Smooth muscle cell (in vitro differentiated cells): Measurements from ENCODE around the gene AMHR2. TPM values are rescaled to one million over a fixed set of nuclear protein-coding genes. Genes with fewer than 3 reads are reported as not detected.
A peak's percentile ranks its signal among the peaks of the same experiment; 100 is the strongest.

Source experiments
- DNase-seq: peaks from one replicate; lab custom pipeline; 2025; ENCODE audit not compliant: unreplicated experiment; lab: John Stamatoyannopoulos, UW
- H2AFZ ChIP-seq: fragments of 200-600 bp; sonication (generic); 2 replicates; pipeline ENCODE4 v1.6.0; 2016; ENCODE audit warnings: antibody characterized with exemption, low read depth, mild to moderate bottlenecking
- H3F3A ChIP-seq: fragments of 200-600 bp; sonication (generic); 2 replicates; pipeline ENCODE4 v1.6.0; 2017; ENCODE audit warnings: antibody characterized with exemption, low read depth
- H3K27ac ChIP-seq: fragments of 200-600 bp; sonication (generic); 2 replicates; pipeline ENCODE4 v1.5.1; 2016; ENCODE audit warnings: low read depth, mild to moderate bottlenecking
- H3K27me3 ChIP-seq: fragments of 200-600 bp; sonication (generic); 2 replicates; pipeline ENCODE4 v1.6.1; 2016; ENCODE audit warnings: low read depth, mild to moderate bottlenecking
- H3K36me3 ChIP-seq: fragments of 200-600 bp; sonication (generic); 2 replicates; pipeline ENCODE4 v1.5.1; 2016; ENCODE audit warnings: low read depth
- H3K4me1 ChIP-seq: fragments of 200-600 bp; sonication (generic); 2 replicates; pipeline ENCODE4 v1.5.1; 2016; ENCODE audit warnings: low read depth
- H3K4me2 ChIP-seq: fragments of 200-600 bp; sonication (generic); 2 replicates; pipeline ENCODE4 v1.6.0; 2016; ENCODE audit warnings: mild to moderate bottlenecking
- H3K4me3 ChIP-seq: fragments of 200-600 bp; sonication (generic); 2 replicates; pipeline ENCODE4 v1.5.1; 2016; ENCODE audit warnings: mild to moderate bottlenecking
- H3K79me2 ChIP-seq: fragments of 200-600 bp; sonication (generic); 2 replicates; pipeline ENCODE4 v1.6.0; 2016; ENCODE audit warnings: low read depth, mild to moderate bottlenecking
- H3K9ac ChIP-seq: fragments of 200-600 bp; sonication (generic); 2 replicates; pipeline ENCODE4 v1.6.0; 2016; ENCODE audit warnings: low read depth
- H3K9me3 ChIP-seq: fragments of 200-600 bp; sonication (generic); replicated peaks from 2 replicates; pipeline ENCODE4 v1.5.1; 2016; ENCODE audit warnings: low read depth
- H4K20me1 ChIP-seq: fragments of 200-600 bp; sonication (generic); 2 replicates; pipeline ENCODE4 v1.6.0; 2016; ENCODE audit warnings: low read depth
- WGBS: methylation state at CpG from one replicate; pipeline ENCODE4 v1.1.7; 2016; ENCODE audit warnings: low lambda C conversion rate; 5-methylcytosine and 5-hydroxymethylcytosine counted together
- polyA plus RNA-seq: library from polyadenylated mRNA; unstranded; fragments of >200 nt; fragmentation: Nextera tagmentation; extraction: Ambion mirVana; gene quantifications from 2 replicates; pipeline ENCODE4 v1.2.1, GENCODE V29; 2016
- total RNA-seq: library from RNA; depleted of rRNA; stranded (reverse); fragments of >200 nt; gene quantifications from 2 replicates; pipeline ENCODE4 v1.2.3, GENCODE V29; 2014
- TF ChIP-seq, protein P1 (sequence below): fragments of 200-600 bp; sonication (generic); IDR thresholded peaks from 2 replicates; pipeline ENCODE4 v1.5.1; 2017; ENCODE audit warnings: borderline replicate concordance, mild to moderate bottlenecking, antibody characterized with exemption; ENCODE audit not compliant: insufficient read depth, poor library complexity, severe bottlenecking

AMHR2 gene
- total and polyA plus RNA-seq, 2 experiments from 2014 or later, result 0.49 TPM; not detected in 1

DNA sequence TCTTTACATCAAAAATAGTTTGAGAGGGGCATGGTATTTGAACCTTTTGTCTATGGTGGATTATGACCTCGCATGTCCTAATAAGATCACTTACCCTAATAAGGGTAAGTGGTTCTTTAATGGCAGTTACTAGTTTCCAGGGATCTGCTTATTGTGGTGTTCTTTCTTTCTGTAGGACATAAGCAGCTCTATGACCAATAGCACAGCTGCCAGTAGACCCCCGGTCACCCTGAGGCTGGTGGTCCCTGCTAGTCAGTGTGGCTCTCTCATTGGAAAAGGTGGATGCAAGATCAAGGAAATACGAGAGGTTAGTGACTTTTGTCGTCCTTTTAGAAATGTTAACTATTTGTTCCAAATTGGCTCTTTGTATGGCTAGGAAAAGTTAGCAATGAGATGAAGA is 35.4 kb downstream of the AMHR2 start:
- peak overlapping the region; percentile 21 for H3K27ac ChIP-seq
- no peaks in the 10 kb centered on the region for H3K27me3 ChIP-seq
- no peak for DNase-seq
- H2AFZ ChIP-seq, result no peak overlapping the region
- H3K4me3 ChIP-seq, result no peak overlapping the region
- 97% methylated on average over 4 of the region's 4 CpGs for WGBS
- H3K9me3 ChIP-seq, result no peaks in the 10 kb centered on the region
- peaks cover 100% of the 10 kb centered on the region for H3K79me2 ChIP-seq
- H4K20me1 ChIP-seq, result peaks cover 100% of the 10 kb centered on the region
- H3K4me2 ChIP-seq, result no peak overlapping the region
- peaks cover 75% of the 10 kb centered on the region for H3K36me3 ChIP-seq
- peaks cover 46% of the 10 kb centered on the region for H3K4me1 ChIP-seq
- H3F3A ChIP-seq, result peaks cover 46% of the 10 kb centered on the region
- no peak overlapping the region for H3K9ac ChIP-seq
- TF ChIP-seq, protein P1, sequence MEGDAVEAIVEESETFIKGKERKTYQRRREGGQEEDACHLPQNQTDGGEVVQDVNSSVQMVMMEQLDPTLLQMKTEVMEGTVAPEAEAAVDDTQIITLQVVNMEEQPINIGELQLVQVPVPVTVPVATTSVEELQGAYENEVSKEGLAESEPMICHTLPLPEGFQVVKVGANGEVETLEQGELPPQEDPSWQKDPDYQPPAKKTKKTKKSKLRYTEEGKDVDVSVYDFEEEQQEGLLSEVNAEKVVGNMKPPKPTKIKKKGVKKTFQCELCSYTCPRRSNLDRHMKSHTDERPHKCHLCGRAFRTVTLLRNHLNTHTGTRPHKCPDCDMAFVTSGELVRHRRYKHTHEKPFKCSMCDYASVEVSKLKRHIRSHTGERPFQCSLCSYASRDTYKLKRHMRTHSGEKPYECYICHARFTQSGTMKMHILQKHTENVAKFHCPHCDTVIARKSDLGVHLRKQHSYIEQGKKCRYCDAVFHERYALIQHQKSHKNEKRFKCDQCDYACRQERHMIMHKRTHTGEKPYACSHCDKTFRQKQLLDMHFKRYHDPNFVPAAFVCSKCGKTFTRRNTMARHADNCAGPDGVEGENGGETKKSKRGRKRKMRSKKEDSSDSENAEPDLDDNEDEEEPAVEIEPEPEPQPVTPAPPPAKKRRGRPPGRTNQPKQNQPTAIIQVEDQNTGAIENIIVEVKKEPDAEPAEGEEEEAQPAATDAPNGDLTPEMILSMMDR, result no peak

DNA sequence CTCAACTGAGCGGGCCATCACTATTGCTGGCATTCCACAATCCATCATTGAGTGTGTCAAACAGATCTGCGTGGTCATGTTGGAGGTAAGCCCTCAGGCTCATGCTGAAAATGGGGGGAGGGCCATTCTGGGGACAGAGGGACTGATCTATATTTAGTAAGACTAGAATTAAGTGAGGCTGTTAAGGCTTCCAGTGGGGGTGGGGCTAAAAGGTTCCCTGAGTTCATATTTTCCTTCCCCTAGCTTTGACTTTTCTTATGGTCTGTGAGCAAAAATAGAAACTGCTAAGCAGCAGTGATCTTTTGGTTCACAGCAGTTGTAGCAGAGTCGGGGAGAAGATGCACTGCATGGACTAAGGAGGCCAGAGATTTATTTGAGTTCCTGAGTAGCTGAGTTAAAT is 37.4 kb downstream of the AMHR2 start:
- DNase-seq, result no peak
- no peak overlapping the region for H3K9ac ChIP-seq
- no peak overlapping the region for H3K4me3 ChIP-seq

DNA sequence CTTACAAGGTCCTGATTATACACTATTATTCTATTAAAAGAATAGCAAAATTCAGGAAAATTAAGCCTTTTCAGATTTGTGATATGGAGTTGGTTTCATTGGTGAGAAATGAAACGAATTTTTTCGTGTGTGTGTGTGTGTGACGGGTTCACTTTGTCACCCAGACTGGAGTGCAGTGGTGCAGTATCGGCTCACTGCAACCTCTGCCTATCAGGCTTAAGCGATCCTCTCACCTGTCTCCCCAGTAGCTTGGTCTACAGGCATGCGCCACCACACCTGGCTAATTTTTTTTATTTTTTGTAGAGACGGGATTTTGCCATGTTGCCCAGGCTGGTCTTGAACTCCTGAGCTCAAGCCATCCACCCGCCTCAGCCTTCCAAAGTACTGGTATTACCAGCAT is 37.9 kb downstream of the AMHR2 start:
- TF ChIP-seq, protein P1, result no peak
- Histone ChIP-seq H3K9me3 (no peaks in the 10 kb centered on the region), H3F3A (peaks cover 47% of the 10 kb centered on the region), H2AFZ (no peak overlapping the region), H3K9ac (no peak overlapping the region), H3K27ac (no peak overlapping the region), H3K4me2 (no peak overlapping the region), H3K4me1 (peaks cover 40% of the 10 kb centered on the region), H3K27me3 (no peaks in the 10 kb centered on the region), H3K4me3 (no peak overlapping the region), H3K36me3 (peaks cover 78% of the 10 kb centered on the region), H3K79me2 (peaks cover 100% of the 10 kb centered on the region), H4K20me1 (peaks cover 100% of the 10 kb centered on the region)
- DNase-seq, result no peak
- WGBS, result 98% methylated on average over 8 of the region's 8 CpGs

More for the DNA sequence above, 37.4 kb downstream of the AMHR2 start:
- H3K9me3 ChIP-seq, result no peaks in the 10 kb centered on the region
- H4K20me1 ChIP-seq, result peaks cover 100% of the 10 kb centered on the region
- peaks cover 42% of the 10 kb centered on the region for H3F3A ChIP-seq
- peak overlapping the region; percentile 50 for H3K27ac ChIP-seq
- no peak overlapping the region for H3K4me2 ChIP-seq
- no peak overlapping the region for H2AFZ ChIP-seq
- H3K4me1 ChIP-seq, result peaks cover 40% of the 10 kb centered on the region
- H3K36me3 ChIP-seq, result peaks cover 76% of the 10 kb centered on the region
- 86% methylated on average over 3 of the region's 3 CpGs for WGBS
- TF ChIP-seq, protein P1, result no peak
- H3K79me2 ChIP-seq, result peaks cover 100% of the 10 kb centered on the region
- H3K27me3 ChIP-seq, result no peaks in the 10 kb centered on the region

DNA sequence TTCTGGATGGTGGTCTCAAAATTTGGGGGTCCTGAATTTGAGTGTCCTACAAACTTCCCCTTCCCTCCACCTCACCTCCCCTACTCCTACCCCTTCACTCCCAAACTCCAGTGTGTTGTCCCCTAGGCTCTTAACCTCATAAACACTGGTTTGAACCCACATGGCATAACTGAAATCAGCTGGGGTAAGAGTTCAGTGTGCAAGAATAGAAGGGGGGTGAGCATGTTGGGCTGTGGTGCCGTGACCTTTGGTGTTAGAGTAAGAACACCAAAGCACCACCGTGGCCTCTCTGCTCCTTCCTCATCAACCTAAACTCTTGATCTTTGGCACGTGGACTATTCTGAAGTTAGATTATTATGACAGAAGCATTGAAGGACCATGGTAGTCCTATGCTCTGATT is 39.3 kb downstream of the AMHR2 start:
- H3K4me2 ChIP-seq, result no peak overlapping the region
- TF ChIP-seq, protein P1, result no peak
- peaks cover 80% of the 10 kb centered on the region for H3K36me3 ChIP-seq
- 94% methylated on average over 3 of the region's 3 CpGs for WGBS
- peak overlapping the region; percentile 33 for H3K27ac ChIP-seq
- H3K9me3 ChIP-seq, result no peaks in the 10 kb centered on the region
- H4K20me1 ChIP-seq, result peaks cover 100% of the 10 kb centered on the region
- H3K4me1 ChIP-seq, result peaks cover 40% of the 10 kb centered on the region
- H3F3A ChIP-seq, result peaks cover 57% of the 10 kb centered on the region
- no peak overlapping the region for H3K4me3 ChIP-seq
- no peak overlapping the region for H2AFZ ChIP-seq
- no peaks in the 10 kb centered on the region for H3K27me3 ChIP-seq
- no peak for DNase-seq
- H3K9ac ChIP-seq, result no peak overlapping the region
- H3K79me2 ChIP-seq, result peaks cover 100% of the 10 kb centered on the region
